Stimulated activated CD8-positive, alpha-beta memory T cell treated with anti-CD3 and anti-CD28 coated beads, Interleukin-12 subunit alpha, Interleukin-12 subunit beta, amount 100 ng/mL, for 1 hour (primary cell): ENCODE data around the gene NUDT8.
"Not testable (repeated sequence)": the region's sequence is repeated elsewhere in the genome, so short reads cannot be mapped to it uniquely, and the experiment has no call there.

Experiments
- DNase-seq: peaks from one replicate; pipeline ENCODE4 v3.0.0-alpha.2; 2020; ENCODE audit warnings: low read depth

The NUDT8 gene

DNA sequence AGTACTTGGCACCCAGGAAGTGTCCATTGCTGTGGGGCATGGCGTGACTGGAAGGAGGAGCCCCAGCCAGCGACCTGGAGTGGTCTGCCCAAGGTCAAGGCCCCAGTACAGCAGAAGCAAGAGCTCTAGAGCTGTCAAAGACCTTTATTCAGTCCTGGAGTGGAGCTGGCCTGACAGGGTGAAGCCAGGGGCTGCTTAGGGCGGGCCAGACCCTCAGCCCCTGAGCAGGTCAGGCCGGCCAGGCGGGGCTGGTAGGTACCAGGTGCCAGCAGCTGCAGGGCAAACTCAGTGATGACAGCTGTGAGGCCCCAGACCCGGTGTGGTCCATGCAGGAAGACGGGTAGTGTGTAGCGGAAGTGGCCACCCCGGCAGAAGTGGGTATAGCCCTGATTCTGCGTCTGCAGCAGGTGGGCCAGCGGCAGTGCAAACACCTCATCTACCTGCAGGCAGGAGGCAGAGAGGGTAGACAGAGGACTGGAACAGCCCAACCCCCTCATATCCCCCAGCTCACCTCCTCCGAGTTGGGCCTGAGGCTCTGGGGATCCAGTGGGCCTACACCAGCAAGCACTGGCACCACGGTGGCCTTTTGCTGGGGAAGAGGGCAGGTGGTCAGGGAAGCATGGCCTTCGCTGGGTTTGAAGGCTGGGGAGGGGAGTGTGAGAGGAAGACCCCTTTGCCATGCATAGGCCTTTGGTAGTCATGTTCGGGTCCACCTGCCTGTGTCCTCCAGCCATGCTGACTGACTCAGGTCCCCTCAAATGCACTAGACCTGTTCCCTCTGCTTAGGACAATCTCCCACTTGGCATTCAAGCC lies 1.7 kb downstream of the NUDT8 start:
- DNase-seq, result no peak

- DNase-seq, result no peak
Observed at GRCh38 chr11:67627441-67627811, 2.3 kb downstream of the NUDT8 start.

GRCh38 chr11:67626970-67627369 lies 2.8 kb downstream of the NUDT8 start:
- no peak for DNase-seq

DNA sequence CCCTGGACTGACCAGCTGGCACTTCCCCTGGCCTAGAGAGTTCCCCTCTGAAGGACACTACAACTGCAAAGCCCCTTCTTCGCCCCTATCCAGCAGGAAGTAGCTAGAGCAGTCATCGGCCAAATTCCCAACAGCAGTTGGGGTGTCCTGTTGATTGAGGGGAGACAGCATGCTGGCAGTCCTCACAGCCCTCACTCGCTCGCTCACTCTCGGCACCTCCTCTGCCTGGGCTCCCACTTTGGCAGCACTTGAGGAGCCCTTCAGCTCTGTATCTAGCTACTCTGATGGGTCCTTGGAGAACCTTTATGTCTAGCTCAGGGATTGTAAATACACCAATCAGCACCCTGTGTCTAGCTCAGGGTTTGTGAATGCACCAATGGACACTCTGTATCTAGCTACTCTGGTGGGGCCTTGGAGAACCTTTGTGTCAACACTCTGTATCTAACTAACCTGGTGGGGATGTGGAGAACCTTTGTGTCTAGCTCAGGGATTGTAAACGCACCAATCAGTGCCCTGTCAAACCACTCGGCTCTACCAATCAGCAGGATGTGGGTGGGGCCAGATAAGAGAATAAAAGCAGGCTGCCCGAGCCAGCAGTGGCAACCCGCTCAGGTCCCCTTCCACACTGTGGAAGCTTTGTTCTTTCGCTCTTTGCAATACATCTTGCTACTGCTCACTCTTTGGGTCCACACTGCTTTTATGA lies 3.5 kb downstream of the NUDT8 start:
- not testable (repeated sequence) for DNase-seq

DNA sequence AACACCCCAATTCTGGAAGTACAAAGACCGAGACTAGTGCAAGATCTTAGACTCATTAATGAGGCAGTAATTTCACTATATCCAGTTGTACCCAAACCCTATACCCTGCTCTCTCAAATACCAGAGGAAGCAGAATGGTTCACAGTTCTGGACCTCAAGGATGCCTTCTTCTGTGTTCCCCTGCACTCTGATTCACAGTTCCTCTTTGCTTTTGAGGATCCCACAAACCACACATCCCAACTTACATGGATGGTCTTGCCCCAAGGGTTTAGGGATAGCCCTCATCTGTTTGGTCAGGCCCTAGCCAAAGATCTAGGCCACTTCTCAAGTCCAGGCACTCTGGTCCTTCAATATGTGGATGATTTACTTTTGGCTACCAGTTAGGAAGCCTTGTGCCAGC lies 5.9 kb downstream of the NUDT8 start:
- DNase-seq, result not testable (repeated sequence)

GRCh38 chr11:67622905-67623304 lies 6.8 kb downstream of the NUDT8 start:
- not testable (repeated sequence) for DNase-seq

- DNase-seq, result not testable (repeated sequence)
Observed at GRCh38 chr11:67621928-67622327, 7.8 kb downstream of the NUDT8 start.

DNA sequence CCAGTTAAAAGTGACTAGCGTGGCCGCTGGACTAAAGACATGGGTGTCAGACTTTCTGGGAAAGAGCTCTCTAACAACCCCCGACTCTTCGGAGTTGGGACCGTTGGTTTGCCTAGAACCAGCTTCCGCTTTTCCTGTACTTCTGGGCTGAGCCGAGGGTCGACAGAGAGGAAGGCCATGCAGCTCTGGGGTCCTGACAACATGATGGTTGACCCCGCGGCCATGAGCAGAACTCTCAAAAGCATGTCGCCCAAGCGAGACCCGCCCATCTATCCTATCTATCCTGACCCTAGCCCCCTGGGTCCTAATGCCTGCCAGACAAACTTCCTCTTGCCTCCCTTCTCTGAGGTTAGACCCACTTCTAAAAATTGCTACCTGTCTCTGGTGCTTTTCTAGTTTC lies 9.1 kb downstream of the NUDT8 start:
- not testable (repeated sequence) for DNase-seq

DNA sequence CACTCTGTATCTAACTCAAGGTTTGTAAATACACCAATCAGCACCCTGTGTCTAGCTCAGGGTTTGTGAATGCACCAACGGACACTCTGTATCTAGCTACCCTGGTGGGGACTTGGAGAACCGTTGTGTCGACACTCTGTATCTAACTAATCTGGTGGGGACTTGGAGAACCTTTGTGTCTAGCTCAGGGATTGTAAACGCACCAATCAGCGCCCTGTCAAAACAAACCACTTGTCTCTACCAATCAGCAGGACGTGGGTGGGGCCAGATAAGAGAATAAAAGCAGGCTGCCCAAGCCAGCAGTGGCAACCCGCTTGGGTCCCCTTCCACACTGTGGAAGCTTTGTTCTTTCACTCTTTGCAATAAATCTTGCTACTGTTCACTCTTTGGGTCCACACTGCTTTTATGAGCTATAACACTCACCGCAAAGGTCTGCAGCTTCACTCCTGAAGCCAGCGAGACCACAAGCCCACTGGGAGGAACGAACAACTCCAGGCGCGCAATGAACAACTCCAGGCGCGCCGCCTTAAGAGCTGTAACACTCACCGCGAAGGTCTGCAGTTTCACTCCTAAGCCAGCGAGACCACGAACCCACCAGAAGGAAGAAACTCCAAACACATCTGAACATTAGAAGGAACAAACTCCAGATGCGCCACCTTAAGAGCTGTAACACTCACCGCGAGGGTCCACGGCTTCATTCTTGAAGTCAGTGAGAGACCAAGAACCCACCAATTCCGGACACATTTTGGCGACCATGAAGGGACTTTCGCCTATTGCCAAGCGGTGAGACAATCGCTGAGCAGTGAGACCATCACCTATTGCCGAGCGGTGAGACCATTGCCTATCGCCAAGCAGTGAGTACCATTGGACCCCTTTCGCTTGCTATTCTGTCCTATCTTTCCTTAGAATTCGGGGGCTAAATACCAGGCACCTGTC lies 9.8 kb downstream of the NUDT8 start:
- DNase-seq, result not testable (repeated sequence)

DNA sequence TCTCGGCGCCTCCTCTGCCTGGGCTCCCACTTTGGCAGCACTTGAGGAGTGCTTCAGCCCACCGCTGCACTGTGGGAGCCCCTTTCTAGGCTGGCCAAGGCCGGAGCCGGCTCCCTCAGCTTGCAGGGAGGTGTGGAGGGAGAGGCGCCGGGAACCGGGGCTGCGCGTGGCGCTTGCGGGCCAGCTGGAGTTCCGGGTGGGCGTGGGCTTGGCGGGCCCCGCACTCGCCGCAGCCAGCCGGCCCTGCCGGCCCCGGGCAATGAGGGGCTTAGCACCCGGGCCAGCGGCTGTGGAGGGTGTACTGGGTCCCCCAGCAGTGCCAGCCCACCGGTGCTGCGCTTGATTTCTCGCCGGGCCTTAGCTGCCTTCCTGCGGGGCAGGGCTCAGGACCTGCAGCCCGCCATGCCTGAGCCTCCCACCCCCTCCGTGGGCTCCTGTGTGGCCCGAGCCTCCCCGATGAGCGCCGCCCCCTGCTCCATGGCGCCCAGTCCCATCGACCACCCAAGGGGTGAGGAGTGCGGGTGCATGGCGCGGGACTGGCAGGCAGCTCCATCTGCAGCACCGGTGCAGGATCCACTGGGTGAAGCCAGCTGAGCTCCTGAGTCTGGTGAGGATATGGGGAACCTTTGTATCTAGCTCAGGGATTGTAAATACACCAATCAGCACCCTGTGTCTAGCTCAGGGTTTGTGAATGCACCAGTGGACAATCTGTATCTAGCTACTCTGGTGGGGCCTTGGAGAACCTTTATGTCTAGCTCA lies 10.7 kb downstream of the NUDT8 start:
- not testable (repeated sequence) for DNase-seq

DNA sequence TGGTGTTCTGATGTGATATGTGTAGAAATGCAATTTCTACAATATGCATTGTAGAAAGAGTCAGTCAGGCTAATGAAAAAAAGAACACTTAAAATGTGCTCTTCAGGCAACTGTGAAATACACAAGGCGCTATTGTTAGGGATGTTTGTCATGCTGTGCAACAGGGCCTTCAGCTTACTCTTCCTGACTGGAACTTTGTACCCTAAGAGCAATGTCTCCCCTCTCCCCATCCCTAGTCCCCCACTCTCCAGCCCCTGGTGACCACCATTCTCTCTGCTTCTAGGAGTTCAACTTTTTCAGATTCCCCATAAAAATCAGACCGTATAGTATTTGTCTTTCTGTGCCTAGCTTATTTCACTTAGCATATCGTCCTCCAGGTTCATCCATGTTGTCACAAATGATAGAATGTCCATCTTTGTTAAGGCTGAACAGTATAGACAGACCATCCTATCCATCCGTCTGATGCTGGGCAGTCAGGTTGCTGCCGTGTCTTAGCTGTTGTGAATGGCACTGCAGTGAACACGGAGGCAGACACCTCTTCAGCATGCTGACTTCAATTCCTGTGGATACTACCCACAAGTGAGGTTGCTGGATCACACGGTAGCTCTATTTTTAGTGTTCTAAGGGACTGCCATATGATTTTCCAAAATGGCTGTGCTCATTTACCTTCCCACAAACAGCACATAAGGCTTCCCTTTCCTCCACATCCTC lies 12.3 kb downstream of the NUDT8 start:
- no peak for DNase-seq

DNA sequence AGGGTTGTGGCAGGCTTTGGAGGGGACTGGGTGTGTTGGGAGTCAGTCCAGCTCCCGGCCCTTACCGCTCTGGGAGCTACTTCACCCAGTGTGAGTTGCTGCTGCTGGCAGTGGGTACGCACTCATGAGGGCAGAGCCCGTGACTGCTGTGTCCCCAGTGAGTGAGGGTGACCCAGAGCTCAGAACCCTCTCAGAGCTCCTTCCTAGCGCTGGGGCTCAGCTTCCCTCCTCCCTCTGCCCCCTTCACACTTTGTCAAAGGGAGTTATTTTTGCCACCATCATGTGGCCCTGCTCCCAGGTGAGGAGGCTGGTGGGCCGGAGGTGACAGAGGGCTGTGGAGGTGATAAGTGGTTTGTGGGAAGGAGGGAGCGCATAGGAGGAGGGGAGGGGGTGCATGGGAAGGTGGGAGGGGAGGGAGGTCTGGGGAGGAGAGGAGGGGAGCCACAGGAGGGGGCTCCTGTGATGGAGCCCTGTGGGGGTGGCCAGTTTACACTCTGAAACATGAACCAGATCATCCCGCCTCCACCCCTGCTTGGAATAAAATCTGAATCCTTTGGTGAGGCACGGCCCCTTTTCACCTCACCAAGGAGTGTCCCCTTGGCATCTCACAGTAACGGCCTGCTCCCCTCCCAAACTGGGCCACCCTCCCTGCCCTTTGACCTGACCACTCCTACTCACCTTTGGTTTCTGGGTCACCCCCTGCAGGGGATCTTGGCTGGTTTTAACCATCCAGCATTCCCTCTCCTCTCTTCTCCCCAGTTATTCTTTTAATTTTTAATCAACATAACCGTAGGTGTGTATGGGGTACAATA lies 13.1 kb downstream of the NUDT8 start:
- no peak for DNase-seq

- no peak for DNase-seq
Observed at GRCh38 chr11:67615728-67616430, 13.9 kb downstream of the NUDT8 start.

DNA sequence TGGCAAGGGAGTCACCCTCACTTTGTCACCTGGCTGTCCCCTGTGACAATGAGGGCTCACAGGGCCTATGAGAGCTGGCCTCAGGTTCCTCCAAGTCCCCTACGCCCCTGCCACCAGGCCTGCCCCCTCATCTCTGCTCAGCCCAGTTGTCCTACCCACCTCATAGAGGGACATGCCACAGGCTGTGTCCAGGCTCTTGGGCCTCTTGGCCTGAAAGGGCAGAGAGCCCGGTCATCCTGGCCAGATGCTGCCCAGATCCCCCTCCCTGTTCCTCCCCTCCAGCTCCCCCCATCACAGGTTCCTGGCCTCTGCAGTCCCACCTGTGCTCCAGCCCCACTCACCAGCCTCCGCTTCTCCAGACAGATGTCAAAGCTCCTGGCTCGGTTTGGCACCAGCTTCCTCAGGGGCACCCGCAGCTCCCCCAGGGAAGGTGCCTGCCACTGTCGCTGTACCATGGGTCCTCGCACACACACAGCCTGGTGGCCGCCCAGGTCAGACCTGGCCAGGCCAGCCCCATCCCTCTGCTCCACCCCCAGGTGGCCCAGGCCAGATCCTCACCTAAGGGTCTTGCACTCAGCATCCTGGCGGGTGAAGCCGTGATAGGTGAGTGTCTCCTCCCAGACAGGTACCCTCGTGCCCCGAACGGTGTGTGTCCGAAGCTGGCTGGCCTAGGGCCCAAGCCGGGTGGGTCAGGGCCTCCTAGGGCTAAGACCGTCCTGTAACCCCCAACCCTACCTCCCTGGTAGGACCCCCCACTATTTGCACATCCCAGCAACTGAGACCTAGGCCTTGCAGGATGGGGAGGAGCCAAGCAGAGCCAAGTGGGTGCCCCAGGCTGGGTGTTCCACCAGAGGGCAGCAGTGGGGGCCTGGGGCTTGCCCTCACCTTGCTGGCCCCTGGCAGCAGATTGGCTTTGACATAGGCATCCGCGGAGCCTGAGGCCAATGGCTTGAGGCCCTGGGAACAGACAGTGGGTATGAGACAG lies 14.7 kb downstream of the NUDT8 start:
- DNase-seq, result peak; percentile 16

- peak; percentile 78 for DNase-seq
Observed at GRCh38 chr11:67613960-67614715, 15.6 kb downstream of the NUDT8 start.

GRCh38 chr11:67613313-67613959 lies 16.3 kb downstream of the NUDT8 start:
- no peak for DNase-seq

- no peak for DNase-seq
Observed at GRCh38 chr11:67612751-67613150, 17.0 kb downstream of the NUDT8 start.
